Stimulated activated CD8-positive, alpha-beta memory T cell treated with anti-CD3 and anti-CD28 coated beads, Interleukin-15, amount 100 ng/mL, for 48 hours (primary cell): ENCODE measurements around the gene FOXL3.
"Not testable (repeated sequence)": the region's sequence is repeated elsewhere in the genome, so short reads cannot be mapped to it uniquely, and the experiment has no call there.

Experiments
- DNase-seq, 2 donors: peaks; one replicate each; pipeline ENCODE4 v3.0.0-alpha.2; 2020; ENCODE audit warnings: low read depth in 2 of 2

The FOXL3 gene

GRCh38 chr7:323410-323809, 33.4 kb downstream of the FOXL3 start:
- DNase-seq: no peak

GRCh38 chr7:324011-324410, 34.0 kb downstream of the FOXL3 start:
- no peak for DNase-seq

GRCh38 chr7:325051-325798, 35.3 kb downstream of the FOXL3 start:
- DNase-seq: no peak

- no peak for DNase-seq
These were observed 35.8 kb downstream of the FOXL3 start for GRCh38 chr7:325811-326210.

GRCh38 chr7:326273-326672, 36.3 kb downstream of the FOXL3 start:
- DNase-seq: no peak

GRCh38 chr7:326809-327232, 36.9 kb downstream of the FOXL3 start:
- no peak for DNase-seq

GRCh38 chr7:327233-327931, 37.4 kb downstream of the FOXL3 start:
- DNase-seq: no peak

GRCh38 chr7:327991-328702, 38.2 kb downstream of the FOXL3 start:
- DNase-seq: no peak

- DNase-seq: no peak
These were observed 39.8 kb downstream of the FOXL3 start for GRCh38 chr7:329691-330281.

- DNase-seq: no peak
These were observed 40.7 kb downstream of the FOXL3 start for GRCh38 chr7:330511-331230.

GRCh38 chr7:332020-332517, 42.1 kb downstream of the FOXL3 start:
- no peak for DNase-seq

- DNase-seq: peak; percentile 80 to 81
These were observed 42.8 kb downstream of the FOXL3 start for GRCh38 chr7:332646-333392.

GRCh38 chr7:333393-333764, 43.4 kb downstream of the FOXL3 start:
- DNase-seq: no peak

GRCh38 chr7:334618-335357, 44.8 kb downstream of the FOXL3 start:
- DNase-seq: no peak

- no peak for DNase-seq
These were observed 45.6 kb downstream of the FOXL3 start for GRCh38 chr7:335358-336148.

- DNase-seq: not testable (repeated sequence)
These were observed 46.2 kb downstream of the FOXL3 start for GRCh38 chr7:336149-336533.

GRCh38 chr7:336810-337566, 47.0 kb downstream of the FOXL3 start:
- no peak for DNase-seq

- DNase-seq: no peak
These were observed 47.6 kb downstream of the FOXL3 start for GRCh38 chr7:337567-337951.
